HG03108 (cell line): Measurements from ENCODE around the gene DNASE1L2.

ENCODE experiments used
- ATAC-seq: cut with Tn5 transposase; IDR thresholded peaks from one replicate; pipeline ENCODE4 v1.9.1; 2021; ENCODE audit warnings: moderate library complexity; ENCODE audit not compliant: unreplicated experiment

DNASE1L2 gene

DNA sequence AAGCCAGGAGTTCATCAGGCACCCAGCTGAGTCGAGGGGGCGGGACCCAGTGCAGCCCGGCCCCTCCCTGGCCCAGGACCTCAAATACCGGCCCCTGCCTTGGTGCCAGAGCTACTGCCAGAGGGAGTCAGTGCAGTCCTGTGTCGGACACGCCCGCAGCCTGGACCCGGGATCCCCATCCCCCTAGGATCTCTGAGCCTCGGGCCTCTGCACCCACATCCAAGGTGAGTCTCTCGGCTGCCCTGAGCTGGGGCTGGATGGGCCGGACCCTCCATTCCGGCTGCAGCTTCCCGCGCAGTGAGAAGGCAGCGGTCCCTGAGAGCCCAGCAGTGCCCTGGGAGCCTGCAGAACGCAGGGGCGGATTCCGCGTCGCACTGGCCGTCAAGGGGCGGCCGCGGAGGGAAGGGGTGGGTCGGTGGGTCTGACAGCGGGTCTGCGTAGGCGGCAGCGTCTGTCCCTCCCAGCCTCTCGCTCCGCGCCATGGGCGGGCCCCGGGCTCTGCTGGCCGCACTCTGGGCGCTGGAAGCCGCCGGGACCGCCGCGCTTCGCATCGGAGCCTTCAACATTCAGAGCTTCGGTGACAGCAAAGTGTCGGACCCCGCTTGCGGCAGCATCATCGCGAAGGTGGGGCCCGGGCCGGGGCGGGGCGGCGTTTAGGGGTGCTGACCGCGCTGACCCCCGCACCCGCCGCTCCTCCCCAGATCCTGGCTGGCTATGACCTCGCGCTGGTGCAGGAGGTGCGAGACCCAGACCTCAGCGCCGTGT lies at the start of gene DNASE1L2:
TSS of gene DNASE1L2 (plus strand) at position 108 of the 765 bp plus-strand sequence. CDS start at position 481, 373 bp downstream.
- ATAC-seq = no peak

DNA sequence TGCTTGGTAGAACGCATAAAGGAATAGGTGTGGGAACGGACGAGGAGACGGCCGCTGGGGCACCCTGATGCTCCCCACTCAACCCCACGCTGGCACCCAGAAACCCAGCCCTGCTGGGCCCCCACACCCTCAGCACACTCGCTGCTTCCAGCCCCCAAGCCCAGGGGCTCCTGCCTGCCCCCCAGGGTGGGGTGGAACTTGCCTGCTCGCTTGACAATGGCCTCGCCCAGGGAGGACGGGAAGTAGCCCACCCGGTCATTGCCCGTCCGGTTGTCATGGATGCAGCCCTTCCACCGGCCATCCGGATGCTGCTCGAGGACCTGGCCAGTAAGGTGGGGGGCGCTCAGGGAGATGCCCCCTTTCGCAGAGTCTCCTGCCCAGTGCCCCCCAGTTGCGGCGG lies 49.7 kb upstream of the DNASE1L2 start:
- no peak for ATAC-seq

GRCh38 chr16:2187212-2187611 lies 49.0 kb upstream of the DNASE1L2 start:
- ATAC-seq = no peak

- no peak for ATAC-seq
Measured at GRCh38 chr16:2188395-2188794, 47.8 kb upstream of the DNASE1L2 start.

DNA sequence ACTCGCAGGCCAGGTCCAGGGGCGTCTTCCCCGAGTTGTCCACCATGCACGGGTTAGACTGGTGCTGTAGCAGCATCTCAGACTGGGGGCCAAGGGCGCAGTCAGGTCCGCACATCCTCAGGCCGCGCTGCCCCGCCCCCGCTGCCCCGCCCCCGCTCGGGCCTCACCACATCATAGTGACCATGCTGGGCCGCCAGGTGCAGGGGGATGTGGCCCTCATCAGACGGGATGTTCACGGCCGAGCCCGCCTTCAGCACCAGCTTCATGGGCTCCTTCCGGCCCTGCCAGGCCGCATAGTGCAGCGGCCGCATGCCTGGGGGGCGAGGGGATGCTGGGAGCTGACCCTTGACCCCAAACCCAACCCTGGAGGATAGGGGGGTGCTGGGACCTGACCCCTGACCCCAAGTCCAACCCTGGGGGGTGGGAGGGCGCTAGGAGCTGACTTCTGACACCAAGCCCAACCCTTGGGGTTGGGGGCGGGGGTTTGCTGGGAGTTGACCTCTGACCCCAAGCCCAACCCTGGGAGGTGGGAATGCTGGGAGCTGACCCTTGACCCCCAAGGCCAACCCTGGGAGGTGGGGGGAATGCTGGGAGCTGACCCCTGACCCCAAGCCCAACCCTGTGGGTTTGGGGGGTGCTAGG lies 46.9 kb upstream of the DNASE1L2 start:
- ATAC-seq = no peak

- no peak for ATAC-seq
Measured at GRCh38 chr16:2190002-2190658, 46.1 kb upstream of the DNASE1L2 start.

DNA sequence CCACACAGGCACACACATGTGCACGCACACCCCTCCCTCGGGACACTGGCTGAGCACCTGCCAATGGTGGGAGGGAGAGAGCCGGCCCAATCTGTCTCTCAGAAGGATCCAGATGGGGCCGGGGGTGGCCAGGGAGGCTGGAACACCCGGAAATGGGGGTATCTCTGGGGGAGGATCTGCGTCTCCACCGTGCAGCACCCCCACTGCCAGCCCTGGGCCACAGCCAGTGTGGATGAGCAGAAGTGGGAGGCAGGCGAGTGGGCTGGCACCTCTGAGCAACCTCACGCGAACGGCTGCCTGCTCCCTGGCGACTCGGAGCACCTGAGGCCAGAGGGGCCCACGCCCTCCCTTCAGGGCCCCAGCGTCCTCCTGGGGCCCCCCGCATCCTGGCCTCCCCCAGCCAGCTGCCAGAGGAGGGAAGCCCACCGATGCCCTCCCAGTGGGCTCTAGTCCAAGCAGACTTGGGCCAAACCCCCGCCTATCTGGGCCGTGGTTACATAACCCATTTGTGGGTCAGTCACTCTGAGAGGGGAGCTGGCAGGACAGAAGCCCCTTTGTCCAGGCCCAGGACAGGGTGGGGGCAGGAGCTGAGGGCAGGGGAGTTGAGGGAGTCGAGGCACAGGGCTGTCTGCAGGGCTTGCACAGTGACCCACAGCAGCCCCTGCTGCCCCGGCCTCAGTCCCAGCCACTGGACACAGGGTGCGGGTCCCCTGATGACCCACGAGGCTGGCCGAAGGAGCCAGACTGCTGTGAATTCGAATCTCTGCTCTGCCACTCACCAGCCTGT lies 45.4 kb upstream of the DNASE1L2 start:
- no peak for ATAC-seq

DNA sequence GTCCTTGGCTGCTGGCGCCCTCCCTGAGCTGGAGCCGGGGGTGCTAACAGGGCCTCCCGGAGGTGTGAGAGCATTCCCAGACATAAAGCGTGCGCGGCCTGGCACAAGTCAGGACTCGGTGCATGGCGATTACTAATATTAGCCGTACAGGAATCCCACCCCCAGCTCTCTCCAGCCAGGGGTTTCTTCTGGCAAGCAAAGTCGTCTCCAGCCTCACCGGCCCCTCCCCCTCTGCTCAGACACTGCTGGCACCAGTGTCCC lies 44.9 kb upstream of the DNASE1L2 start:
- no peak for ATAC-seq

GRCh38 chr16:2194166-2194834 lies 41.9 kb upstream of the DNASE1L2 start:
- no peak for ATAC-seq

GRCh38 chr16:2194852-2195321 lies 41.4 kb upstream of the DNASE1L2 start:
- ATAC-seq = no peak

DNA sequence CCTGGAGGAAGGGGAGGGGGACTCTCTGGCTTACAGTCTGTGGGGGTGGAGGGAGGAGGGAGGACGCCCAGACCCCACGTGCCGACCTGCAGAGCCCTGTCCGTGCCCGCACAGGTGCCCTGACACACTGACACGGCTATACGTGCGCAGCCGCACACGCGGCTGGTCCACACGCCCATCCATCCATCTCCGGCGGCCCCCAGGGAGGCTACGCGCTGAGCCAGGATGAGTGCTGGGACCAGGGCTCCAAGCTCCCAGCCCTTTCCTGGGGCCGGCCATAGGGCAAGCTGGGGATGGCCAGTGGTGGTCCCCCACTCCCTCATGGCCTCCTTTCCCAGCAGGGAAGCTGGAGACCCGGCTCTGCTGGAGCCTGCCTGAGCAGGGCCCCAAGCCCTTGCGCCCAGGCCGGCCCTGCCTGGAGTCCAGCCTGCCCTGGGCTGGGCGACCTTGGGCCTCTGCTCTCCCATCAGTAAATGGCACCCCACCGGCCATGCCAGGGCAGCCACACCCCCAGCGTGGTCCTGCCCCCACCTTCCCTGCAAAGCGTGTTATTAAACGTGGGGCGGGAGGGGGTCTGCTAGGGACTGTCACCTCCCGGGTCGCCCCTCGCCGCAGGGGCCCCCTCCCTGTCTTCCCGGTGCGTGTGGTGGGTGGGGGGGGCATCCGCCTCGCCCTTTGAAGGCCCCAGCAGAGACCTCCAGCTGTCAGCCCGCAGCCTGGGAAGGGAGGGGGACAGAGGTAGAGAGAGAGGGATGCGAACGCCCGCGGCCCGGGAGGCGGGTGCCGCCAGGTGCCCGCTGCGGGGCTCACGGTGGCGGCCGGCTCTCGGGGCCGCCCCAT lies 40.7 kb upstream of the DNASE1L2 start:
- ATAC-seq = no peak

- ATAC-seq = no peak
Measured at GRCh38 chr16:2196162-2196980, 39.9 kb upstream of the DNASE1L2 start, which contains the start of gene CASKIN1. Gene CASKIN1, minus strand, starts transcription at chr16:2196605. Its CDS starts 173 bp downstream, at chr16:2196432.

DNA sequence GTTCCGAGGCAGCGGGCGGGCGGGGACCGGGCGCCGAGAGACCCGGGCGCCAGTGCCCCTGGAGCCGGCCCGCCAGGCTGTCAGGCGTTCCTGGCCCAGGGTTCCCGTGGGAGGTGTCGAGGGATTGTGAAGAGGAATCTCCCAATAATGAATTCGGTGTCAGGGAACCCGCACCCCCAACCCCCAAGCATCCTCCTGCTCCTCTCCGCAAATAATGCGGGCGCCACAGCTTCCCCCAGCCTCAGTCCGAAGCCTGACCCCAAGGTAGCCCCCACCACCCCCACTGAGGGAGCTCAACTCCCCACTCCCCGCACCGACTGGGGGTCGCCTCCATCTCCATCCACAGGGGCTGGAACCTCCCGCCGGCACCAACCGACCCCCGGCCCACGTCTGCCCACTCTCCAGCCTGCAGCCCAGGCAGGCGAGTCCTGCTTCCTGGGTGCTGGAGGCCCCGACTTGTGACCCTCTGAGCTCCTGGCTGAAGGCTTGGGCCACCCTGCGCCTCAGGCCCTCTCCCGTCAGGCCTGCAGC lies 39.2 kb upstream of the DNASE1L2 start:
- no peak for ATAC-seq

DNA sequence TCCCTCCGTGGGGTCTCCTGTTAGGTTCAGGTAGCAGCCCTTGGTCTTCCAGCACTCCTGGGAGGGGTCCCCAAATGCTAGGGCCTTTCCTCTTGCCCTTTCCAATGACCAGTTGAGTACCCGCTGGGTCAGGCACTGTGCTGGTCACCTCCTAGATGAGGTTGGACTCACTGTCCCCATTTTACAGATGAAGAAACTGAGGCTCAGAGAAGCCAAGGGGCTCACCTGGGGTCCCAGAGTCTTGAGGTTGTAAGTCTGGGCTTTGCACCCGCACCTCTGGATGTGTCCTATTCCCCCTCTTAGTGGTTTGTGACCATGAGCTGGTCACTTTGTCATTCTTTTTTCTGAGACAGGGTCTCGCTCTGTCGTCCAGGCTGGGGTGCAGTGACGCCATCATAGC lies 38.5 kb upstream of the DNASE1L2 start:
- no peak for ATAC-seq

DNA sequence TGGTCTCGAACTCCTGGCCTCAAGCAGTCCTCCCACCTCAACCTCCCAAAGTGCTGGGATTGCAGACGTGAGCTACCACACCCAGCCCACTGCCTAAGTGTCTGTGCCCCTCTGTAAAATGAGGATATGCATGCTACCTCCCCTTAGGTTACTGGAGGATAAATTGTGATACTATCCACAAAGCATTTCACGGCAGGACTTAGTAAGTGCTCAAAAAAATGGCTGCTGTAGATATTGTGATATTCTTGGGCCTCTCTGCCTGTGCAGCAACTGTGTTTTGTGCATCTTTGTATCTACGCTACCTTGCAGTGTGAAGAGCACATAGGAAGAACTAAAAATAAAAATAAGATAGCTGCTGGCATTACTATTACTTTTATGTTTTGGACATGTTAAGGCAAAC lies 38.0 kb upstream of the DNASE1L2 start:
- ATAC-seq = no peak

- ATAC-seq = no peak
Measured at GRCh38 chr16:2199095-2199494, 37.1 kb upstream of the DNASE1L2 start.

- no peak for ATAC-seq
Measured at GRCh38 chr16:2199621-2200139, 36.6 kb upstream of the DNASE1L2 start.

DNA sequence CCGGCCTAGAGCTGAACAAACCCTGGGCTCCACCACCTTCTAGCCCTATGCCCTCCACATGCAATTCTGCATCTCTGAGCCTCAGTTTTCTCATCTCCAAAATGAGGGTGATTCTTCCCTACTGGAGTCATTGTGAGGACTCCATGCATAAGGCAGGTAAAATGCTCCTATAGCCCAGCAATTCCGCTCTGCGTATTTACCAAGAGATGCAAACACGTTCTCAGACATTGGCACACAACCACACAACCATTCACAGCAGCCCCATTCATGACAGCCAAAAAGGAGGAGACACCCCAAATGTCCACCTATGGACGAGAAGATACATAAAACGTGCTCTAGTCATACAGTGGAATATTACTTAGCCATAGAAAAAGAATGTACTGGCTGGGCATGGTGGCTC lies 35.9 kb upstream of the DNASE1L2 start:
- no peak for ATAC-seq
